ENCODE data around the gene DKK1. TPM values are rescaled to one million over a fixed set of nuclear protein-coding genes. Genes with fewer than 3 reads are reported as not detected.

DKK1 gene, protein sequence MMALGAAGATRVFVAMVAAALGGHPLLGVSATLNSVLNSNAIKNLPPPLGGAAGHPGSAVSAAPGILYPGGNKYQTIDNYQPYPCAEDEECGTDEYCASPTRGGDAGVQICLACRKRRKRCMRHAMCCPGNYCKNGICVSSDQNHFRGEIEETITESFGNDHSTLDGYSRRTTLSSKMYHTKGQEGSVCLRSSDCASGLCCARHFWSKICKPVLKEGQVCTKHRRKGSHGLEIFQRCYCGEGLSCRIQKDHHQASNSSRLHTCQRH
- total RNA-seq: 65.2 and 101 TPM in 2 replicates

DNA sequence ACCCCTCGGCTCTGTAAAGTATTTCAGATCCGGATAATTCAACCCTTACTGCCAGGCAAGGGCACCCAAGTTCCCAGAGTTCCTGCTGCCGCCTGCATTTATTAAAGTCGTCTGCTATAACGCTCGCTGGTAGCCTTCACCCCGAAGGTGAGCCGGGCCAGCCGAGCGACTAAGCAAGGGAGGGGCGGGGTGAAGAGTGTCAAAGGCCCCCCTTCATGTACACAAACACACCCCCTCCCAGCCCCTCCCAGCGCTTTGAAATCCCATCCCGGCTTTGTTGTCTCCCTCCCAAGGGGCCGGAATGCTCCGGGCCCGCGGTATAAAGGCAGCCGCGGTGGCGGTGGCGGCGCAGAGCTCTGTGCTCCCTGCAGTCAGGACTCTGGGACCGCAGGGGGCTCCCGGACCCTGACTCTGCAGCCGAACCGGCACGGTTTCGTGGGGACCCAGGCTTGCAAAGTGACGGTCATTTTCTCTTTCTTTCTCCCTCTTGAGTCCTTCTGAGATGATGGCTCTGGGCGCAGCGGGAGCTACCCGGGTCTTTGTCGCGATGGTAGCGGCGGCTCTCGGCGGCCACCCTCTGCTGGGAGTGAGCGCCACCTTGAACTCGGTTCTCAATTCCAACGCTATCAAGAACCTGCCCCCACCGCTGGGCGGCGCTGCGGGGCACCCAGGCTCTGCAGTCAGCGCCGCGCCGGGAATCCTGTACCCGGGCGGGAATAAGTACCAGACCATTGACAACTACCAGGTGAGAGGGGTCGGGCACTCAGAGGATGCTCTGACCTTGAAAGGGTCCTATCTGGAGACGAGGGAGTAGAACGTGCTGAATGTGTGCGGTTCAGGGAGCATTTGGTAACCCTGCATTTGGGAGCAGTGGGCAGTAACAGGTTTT, at the start of gene DKK1:
Gene DKK1, plus strand, starts transcription at position 349 of the 889 bp plus-strand sequence. Its CDS starts 154 bp downstream, at position 503.

Measured in placental pericyte (primary cell).